NCI-H2107 treated with DMSO at 0.1 percent for 48 hours (cell line): ENCODE measurements around the gene ATM.
"Not testable (repeated sequence)": the region's sequence is repeated elsewhere in the genome, so short reads cannot be mapped to it uniquely, and the experiment has no call there.

Source experiments
- DNase-seq: peaks from one replicate; lab custom pipeline; 2025; ENCODE audit not compliant: unreplicated experiment; lab: John Stamatoyannopoulos, UW

Gene ATM

DNA sequence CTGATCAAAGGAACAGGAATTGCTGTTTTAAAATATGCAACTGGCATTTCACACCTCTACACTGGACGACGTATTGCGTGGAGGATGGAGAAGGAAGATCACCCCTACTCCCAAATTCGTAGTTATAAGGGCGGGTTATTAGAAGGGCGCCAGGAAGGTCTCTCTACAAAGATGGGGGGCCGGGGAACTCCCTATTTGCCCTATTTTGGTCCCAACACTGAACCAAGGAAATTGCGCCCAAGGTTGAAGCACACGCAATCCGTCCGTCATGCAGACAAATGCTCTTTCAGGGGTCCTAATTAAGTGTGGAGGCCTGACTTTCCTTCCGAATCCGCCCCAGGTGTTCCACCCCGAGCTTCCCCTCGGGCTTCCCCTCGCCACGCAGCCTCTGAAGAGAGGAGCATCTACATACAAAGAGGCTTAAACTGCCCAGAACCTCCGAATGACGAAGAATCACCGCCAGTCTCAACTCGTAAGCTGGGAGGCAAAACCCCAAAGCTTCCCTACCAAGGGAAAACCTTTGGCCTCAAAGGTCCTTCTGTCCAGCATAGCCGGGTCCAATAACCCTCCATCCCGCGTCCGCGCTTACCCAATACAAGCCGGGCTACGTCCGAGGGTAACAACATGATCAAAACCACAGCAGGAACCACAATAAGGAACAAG is 825 bp upstream of the ATM start:
- no peak for DNase-seq

GRCh38 chr11:108223348-108224149 is 682 bp downstream of the ATM start:
- DNase-seq = no peak

DNA sequence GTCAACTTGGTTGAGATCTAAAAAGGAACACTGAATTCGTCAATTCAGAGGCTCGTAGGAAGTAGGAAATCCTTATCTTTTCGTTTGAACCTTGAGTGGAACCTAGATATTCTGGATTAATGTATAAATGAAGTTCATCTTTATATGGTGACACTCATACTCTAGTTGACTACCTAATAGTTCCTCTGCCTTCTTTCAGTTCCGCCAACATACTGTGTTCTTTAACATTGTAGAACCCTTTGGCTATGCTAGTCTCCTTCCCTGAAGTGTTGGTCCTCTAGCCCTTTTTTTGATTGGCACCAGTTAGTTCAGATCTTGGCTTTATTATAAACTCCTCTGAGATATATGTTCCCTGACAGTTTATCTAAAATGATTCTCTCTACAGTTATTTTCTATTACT is 1.5 kb downstream of the ATM start:
- DNase-seq = no peak

GRCh38 chr11:108224911-108225786 is 2.3 kb downstream of the ATM start:
- no peak for DNase-seq

DNA sequence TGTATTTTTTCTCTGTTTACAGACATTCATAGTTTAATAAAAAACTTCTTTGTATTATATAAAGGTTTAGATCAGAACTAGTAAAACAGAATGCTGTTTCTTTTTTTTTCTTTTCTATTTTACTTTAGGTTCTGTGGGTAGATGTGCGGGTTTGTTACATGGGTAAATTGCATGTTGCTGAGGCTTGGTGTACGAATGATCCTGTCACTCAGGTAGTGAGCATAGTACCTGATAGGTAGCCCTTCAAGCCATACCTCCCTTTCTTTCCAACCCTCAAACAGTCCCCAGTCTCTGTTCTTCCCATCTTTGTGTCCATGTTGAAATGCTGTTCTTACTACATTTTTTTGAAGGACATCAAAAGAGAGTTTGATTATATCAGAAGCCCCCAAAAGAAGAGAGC is 3.2 kb downstream of the ATM start:
- DNase-seq = no peak

- DNase-seq = no peak
These were observed 5.4 kb downstream of the ATM start for GRCh38 chr11:108228251-108228650.

DNA sequence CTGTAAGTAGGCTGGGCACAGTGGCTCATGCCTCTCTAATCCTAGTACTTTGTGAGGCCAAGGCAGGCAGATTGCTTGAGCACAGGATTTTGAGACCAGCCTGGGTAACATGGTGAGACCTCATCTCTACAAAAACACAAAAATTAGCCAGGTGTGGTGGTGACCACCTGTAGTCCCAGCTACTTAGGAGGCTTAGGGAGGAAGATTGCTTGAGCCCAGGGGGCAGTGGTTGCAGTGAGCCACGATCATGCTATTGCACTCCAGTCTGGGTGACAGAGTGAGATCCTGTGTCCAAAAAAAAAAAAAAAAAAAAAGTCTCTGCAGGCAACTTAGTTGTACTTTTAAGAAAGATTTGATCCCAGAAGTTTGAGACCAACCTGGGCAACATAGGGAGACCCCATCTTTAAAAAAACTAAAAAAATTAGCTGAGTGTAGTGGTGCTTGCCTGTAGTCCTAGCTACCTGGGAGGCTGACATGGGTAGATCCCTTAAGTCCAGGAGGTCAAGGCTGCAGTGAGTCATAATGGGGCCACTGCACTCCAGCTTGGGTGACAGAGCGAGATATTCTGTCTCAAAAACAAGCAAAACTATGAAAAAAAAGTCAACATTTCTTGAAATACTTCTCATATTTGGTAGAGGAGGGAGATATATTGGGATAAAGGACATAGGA is 10.5 kb downstream of the ATM start:
- DNase-seq = no peak

GRCh38 chr11:108235192-108235591 is 12.3 kb downstream of the ATM start:
- no peak for DNase-seq

- DNase-seq = no peak
These were observed 12.8 kb downstream of the ATM start for GRCh38 chr11:108235633-108236032.

- no peak for DNase-seq
These were observed 14.2 kb downstream of the ATM start for GRCh38 chr11:108237058-108237481.

GRCh38 chr11:108239076-108239475 is 16.2 kb downstream of the ATM start:
- DNase-seq = no peak

DNA sequence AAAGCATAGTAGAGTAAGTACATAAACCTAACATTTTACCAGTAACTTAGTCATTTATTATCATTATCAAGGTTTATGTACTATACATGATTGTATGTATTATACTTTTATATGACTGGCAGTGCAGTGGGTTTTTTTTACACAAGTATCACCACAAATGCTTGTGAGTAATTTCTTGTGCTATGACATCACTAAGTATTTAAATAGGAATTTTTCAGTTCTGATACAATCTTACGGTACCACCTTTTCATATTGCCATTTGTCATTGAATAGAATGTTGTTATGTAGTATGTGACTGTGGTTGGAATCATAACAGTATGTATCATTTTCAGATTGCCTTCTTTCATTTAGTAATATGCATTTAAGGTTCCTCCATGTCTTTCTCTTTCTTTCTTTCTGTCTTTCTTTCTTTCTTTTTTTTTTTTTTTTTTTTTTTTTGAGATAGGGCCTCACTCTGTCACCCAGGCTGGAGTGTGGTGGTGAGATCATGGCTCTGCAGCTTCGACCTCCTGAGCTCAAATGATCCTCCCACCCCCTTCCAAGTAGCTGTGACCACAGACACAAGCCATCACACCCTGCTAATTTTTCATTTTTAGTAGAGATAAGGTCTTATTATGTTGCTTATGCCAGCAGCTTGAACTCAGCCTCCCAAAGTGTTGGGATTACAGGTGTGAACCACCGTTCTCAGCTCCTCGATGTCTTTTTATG is 18.6 kb downstream of the ATM start:
- no peak for DNase-seq

- DNase-seq = no peak
These were observed 19.6 kb downstream of the ATM start for GRCh38 chr11:108242422-108242821.

GRCh38 chr11:108246308-108246707 is 23.4 kb downstream of the ATM start:
- no peak for DNase-seq

DNA sequence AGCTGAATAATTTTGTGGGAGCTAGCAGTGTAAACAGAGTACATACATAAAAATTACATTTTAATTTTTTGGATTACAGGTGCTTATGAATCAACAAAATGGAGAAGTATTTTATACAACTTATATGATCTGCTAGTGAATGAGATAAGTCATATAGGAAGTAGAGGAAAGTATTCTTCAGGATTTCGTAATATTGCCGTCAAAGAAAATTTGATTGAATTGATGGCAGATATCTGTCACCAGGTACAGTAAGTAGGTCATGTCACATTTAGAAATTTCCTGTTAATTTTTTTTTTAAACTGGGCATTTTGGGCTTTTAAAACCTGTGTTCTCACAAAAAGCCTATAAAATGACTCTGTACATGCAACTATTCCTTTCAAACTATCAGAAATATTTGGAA is 24.0 kb downstream of the ATM start:
- no peak for DNase-seq

DNA sequence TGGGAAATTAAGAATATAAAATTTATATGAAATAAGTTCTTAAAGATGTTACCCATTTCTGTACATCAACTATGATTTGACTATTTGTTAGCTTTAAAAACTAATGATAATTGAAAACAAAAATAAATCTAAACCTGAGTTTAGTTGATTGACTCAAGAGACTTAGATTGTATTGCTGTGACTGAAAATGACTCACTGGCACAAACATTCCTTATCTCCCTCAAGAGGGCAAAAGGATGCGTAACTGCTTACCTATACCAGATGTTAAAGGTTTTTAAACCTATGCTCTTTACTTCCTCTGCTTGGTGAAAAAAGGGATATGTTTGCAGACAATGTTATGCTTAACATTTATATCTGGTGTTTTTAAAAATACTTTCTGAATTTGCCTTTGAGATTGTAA is 30.3 kb downstream of the ATM start:
- no peak for DNase-seq

GRCh38 chr11:108269583-108269982 is 46.7 kb downstream of the ATM start:
- DNase-seq = no peak

GRCh38 chr11:108276985-108277616 is 54.2 kb downstream of the ATM start:
- DNase-seq = not testable (repeated sequence)

DNA sequence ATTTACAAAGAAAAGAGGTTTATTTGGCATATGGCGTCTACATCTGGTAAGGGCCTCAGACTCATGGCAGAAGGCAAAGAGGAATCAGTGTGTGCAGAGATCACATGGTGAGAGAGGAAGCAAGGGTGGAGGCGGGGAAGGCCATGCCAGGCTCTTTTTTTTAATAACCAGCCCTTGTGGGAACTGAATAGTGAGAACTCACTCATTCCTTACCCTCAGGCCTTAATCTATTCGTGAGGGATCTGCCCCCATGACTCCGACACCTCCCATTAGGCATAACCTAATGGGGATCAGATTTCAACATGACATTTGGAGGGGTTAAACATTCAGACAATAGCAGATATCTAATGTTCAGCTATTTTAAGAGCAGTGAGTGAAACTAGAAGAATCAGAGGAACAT is 55.7 kb downstream of the ATM start:
- DNase-seq = peak; percentile 3

- no peak for DNase-seq
These were observed 56.1 kb downstream of the ATM start for GRCh38 chr11:108278954-108279353.
